ENCODE results near the gene CKMT1B.
A peak's percentile ranks its signal among the peaks of the same experiment; 100 is the strongest.
"Not testable (repeated sequence)": the region's sequence is repeated elsewhere in the genome, so short reads cannot be mapped to it uniquely, and the experiment has no call there.

The CKMT1B gene

DNA sequence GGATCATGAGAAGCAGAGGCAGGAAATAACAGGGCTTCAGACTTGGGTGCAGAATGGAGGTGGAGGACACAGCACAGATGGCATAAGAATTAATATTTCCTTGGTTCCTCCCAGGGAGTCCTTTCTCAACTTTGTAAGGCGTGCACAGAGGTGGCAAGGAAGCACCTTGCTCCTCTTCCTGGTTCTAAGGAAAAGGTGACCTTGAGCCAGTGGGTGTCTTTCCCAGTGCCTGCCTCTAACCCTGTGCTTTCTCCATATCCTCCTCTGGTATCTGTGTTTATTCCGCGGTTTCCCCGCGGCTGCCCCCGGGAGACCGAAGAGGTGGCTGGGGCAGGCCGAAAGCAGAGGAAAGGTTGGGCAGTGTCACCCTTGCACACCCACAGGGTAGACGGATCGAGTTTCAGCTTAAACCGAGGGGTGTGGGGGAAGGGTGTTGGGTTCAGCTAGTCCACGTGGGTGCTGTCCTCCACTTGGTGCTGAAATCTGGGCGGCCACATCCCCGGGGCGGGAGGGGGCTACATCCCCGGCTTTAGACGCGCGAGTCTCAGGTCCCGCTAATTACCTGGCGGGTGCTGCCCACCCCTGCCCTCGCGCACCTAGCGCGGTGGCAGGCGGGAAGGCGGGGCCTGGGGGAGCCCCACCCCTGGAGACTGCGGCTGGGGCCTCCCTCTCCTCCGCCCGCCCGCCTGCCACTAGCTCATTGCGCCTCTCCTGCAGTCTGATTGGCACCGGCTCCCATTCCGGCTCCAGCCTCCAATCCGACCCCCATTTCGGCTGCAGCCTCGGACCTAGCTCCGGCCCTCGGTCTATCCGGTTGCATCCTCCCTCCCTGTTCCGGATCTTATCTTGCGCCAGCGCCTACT is at the start of gene CKMT1B:
Gene CKMT1B (plus strand): TSS at position 700 of the 863 bp plus-strand sequence. CDS start 192 bp downstream, outside the sequence.
- DNase-seq = not testable (repeated sequence)

DNA sequence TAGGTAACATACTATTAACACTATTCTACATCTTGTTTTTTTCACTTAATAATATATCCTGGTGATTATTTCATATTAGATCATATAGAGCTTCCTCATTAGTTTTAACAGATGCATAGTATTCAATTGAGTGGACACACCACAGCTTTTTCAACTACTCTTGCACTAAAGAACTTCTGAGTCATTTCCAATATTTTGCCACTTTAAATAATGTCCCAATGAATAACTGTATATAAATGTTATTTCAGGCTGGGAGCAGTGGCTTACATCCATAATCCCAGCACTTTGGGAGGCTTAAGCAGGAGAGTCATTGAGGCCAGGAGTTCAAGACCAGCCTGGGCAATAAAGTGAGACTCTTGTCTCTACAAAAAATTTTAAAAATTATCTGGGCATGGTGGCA is 49.6 kb upstream of the CKMT1B start:
- no peak for DNase-seq

DNA sequence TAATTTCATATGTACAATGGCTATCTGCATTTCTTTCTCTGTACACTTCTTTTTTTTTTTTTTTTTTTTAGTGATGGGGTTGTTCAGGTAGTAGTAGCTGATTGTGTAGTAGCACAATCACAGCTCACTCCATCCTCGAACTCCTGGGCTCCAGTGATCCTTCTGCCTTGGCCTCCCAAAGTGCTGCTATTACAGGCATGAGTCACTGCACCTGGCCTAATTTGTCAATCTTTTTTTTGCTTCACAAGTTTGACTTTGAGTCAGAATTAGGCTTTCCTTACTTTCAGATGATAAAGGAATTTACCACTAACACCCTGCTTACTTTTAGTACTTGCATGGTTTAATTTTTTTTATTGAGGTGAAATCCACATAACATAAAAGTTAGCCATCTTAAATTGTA is 48.4 kb upstream of the CKMT1B start:
- DNase-seq = no peak

DNA sequence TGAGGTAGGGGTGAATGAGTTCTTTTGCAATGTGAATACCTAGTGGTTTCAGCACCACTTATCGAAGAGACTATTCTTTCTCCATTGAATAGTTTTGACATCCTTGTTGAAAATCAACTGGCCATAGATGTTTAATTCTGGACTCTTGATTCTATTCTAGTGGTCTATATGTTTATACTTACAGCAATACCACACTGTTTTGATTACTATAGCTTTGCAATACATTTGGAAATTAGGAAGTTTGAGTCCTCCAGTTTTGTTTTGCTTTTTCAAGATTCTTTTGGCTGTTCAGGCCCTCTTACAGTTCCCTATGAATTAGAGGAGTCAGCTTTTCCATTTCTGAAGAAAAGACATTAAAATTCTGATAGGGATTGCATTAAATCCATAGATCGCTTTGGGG is 46.3 kb upstream of the CKMT1B start:
- no peak for DNase-seq

DNA sequence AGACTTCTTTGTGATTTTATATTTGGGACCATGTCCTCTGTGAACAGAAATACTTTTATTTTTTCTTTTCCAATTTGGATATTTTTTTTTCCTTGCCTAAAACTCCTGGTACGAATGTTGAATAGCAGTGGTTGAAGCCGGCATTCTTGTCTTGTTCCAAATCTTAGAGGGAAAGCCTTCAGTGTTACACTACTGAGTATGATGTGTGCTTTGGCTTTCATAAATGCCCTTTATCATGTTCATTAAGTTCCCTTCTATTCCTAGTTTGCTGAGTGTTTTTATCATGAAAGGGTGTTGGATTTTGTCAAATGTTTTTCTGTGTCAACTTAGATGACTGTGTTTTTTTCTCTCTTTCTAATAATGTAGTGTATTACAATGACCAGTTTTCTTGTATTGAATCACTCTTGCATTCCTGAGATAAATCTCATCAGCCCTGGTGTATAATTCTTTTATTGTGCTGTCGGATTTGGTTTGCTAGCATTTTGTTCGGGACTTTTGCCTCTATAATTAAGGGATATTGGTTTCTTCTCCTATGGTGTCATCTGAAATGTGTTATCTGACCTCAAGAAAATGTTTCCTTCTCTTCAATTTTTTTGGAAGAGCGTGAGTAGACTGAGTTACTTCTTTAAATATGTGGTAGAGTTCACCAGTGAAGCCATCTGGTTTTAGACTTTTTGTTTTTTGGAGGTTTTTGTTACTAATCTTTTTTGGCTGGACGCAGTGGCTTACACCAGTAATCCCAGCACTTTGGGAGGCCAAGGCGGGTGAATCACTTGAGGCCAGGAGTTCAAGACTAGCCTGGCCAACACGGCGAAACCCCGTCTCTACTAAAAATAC is 43.1 kb upstream of the CKMT1B start:
- DNase-seq = no peak

DNA sequence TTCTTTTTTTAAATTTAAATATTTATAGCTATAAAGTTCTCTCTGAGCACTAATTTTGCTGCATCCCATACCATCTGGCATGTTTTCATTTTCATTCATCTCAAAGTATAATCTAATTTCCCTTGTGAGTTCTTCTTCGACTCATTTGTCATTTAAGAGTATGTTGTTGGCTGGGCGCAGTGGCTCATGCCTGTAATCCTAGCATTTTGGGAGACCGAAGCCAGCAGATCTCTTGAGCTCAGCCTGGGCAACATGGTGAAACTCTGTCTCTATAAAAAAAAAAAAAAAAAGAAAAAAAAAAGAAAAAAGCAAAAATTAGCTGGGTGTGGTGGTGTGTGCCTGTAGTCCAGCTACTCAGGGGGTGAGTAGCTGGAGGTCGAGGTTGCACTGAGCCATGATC is 41.6 kb upstream of the CKMT1B start:
- no peak for DNase-seq

DNA sequence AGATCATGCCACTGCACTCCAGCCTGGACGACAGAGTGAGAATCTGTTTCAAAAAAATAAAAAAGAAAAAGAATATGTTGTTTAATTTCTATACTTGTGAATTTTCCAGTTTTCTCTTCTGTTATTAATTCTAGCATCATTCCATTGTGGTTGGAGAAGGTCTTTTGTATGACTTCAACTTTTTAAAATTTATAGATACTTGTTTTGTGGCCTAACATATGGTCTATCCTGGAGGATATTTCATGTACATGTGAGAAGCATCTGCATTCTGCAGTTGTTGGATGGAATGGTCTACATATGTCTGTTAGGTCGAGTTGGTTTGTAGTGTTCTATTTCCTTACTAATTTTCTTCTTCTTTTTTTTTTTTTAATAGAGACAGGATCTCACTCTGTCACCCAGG is 40.8 kb upstream of the CKMT1B start:
- no peak for DNase-seq

DNA sequence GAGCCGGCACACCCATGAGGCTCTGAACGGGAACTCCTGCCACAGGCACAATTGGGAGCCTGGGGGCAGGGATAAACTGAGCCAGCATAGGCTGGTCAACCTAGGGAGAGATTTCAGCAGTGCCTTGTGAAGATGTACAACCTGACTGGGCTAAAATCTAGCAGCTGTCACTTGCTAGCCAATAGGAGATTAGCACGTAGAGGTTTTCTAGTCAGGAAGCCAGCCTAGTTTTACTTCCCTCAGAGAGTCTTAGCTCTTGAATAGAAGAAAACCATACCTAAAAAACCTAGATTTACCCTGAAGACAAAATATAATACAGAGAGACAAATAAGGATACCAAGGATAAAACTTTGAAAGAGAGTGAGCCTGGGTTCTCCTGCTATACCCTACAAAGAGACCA is 31.1 kb upstream of the CKMT1B start:
- not testable (repeated sequence) for DNase-seq

DNA sequence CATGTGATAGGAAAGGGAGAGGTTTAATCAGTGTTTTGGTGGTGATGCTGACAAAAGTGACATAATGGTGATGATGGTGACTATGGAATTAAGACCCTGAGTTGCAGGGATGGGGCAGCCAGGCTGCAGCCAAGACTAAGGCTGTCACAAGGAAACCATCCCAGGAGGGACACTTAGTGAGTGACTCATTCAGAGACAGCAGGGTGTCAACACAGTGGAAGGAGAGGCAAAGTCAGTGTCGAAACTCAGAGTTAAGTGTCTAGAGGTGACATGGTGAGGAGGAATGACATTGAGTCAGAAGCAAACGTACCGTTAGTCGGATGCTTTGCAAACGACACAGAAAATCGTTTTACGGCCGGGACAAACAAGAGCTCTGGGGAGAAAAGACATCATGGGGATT is 30.0 kb upstream of the CKMT1B start:
- not testable (repeated sequence) for DNase-seq

DNA sequence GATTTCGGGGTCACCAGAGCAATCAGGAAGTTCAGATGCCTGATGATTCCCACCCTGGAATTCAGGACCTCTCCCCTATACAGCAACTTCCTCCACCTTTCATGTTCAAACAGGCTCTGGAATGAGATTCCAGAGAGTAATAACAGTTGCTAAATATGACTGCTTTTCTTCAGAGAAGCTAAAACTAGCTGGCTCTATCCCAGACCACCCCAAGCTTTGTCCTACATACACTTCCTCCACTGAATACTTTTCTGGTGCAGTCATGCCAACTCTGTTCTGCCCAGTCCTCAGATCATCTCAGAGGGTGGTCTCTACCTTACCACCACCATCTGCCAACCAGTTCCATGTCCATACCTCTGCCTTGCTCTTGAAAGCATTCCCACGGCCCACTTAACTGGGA is 27.2 kb upstream of the CKMT1B start:
- not testable (repeated sequence) for DNase-seq

DNA sequence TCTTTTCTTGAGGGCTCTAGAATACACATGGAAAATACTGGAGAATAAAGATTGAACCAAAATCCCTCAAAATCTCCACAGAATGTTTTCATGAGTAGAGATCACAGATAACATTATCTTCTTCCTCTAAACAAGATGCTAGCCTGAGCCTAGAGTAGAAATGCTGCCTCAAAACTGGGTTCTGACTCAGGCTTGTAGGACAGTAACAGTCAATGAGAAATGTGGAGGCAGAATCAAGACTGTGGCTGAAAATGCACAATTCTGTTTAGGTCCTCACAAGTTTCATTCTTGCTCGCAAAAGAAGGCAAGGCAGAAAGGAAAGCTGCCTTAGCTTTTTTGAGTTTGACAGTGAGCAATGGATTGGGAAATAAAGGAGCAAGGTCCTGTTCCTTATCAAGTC is 19.2 kb upstream of the CKMT1B start:
- not testable (repeated sequence) for DNase-seq

DNA sequence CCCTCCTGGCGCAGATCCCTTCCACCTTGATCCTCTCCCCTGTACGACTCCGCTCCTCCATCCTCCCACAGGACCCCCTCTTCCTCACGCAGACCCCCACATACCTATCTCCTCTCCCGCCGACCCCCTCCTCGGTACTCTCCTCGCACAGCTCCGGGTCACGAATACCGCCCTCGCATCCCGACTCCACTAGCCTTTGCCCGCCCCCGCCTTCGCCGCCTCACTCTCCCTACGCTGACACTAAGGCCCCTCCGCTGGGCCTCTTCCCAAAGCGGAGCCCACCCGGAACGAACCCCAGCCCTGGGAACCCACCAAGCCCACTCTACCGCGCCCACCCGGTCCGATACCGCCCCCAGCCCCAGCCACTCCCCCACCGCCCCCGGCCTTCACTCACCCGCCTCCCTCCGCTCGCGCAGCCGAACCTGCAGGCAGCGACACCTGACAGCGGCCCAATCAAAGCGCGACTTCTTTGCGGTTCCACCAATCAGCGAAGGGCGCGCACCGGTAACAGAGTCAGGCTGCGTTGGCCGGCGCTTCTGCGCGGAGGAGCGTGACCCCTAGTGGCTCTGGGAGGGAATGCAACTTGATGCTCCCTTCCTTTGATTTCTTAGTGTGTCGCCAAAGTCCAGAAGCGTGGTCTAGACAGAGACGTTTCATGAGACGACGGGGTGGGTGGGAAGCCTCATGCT is 3.9 kb upstream of the CKMT1B start, which contains the start of gene PPIP5K1:
Gene PPIP5K1 (minus strand): TSS at position 431 of the 689 bp plus-strand sequence. CDS start 5,704 bp downstream, outside the sequence.
- DNase-seq = not testable (repeated sequence)

DNA sequence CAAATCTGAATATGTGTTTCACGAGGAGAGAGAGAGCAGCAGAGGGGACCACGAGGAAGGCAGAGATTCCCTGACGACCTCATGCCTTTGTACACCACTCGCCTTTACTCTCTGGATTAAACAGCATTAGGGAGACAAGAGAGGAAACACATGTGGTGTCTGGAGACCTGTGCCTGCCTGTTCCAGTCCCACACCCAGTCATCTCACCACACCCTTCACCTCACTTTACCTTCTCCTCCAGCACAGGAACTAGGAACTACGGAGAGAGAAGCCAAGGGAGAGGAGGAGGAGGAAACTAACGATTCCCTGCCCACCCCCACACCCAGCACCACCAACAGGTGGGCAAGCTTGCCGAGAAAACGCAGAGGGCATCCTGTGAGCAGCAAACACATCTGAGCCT is 986 bp upstream of the CKMT1B start:
- not testable (repeated sequence) for DNase-seq

DNA sequence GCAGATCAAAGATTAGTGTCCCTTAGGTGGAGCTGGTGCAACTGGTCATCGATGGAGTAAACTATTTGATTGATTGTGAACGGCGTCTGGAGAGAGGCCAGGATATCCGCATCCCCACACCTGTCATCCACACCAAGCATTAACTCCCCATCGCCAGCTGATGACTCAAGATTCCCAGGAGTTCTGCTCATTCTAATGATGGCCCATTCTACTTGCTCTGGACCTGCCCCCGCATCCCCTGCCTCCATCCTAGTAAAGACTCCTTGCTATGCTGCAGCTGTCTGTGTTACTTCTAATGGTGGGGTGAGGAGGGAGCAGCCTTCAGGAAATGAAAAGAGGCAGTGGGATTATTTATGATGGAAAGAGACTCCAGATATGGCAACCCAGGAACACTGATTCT is 5.3 kb downstream of the CKMT1B start:
- DNase-seq = not testable (repeated sequence)

DNA sequence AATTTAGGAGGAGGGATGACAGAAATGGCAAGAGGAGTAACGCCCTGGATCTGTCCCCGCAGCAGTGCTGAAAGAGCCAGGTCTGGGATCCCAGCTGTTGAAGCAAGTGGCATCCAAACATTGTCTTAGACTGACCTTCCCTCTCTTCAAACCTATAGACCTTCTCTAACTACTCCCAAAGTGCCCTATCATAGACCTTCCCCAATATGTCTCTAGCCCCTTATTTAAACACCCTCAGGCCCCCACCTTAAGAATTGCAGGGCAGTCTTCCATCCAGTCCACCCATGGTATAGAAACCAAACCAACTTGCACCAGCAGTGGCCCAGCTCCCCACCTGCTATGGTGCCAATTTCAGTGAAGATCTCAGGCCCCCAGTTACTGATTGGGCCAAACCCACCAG is 6.4 kb downstream of the CKMT1B start:
- DNase-seq = not testable (repeated sequence)

DNA sequence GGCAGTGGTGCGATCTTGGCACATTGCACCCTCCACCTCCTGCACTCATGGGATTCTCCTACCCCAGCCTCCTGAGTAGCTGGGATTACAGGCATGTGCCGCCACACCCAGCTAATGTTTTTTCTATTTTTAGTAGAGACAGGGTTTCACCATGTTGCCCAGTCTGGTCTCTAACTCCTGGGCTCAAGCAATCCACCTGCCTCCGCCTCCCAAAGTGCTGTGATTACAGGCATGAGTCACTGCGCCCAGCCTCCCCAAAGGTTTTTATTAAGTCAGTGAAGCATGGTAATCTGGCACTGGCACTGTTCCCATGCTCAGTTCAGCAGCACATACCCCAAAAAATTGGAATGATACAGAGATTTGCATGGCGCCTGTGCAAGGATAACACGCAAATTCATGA is 8.4 kb downstream of the CKMT1B start:
- DNase-seq = peak; percentile 2 to 21 (median 8)

DNA sequence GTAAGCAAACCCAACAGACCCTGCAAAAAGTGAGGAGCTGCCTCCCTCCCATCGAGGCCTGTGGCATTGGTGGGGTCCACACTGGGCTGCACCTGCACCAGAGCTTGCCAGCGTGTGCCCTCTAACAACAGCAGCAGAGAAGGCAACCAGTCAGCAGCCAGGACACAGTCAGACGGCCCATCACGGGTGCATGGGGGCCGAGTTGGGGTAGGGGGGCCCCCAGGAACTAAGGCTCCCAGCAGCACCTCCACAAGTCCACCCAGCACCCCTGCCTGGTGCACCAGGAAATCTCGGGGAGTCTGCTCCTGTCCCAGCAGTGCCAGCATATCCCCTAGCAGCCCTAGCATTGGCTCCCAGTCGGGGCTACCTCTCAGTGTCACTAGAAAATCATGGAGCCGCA is 23.9 kb downstream of the CKMT1B start:
- not testable (repeated sequence) for DNase-seq

DNA sequence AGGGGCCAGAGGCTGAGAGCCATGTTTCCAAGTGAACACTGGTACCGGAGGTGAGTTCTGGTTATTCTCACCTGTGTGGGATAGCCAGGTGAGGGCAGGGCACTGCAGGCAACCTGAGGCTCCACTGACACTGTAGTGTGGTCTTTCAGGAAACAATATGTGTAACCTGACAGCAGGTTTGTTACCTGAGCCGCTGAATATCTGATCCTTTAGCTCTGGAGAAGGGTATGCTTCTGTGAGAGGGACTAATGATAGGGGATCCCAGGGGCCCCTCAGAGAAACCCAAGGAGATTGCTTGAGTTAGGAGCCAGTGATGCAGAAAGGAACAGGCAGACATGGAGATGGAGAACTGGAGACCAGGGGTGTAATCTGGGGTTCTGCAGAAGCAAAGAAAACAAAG is 24.9 kb downstream of the CKMT1B start, which contains the start of gene STRC:
Gene STRC (minus strand): TSS at position 101 of the 400 bp plus-strand sequence. CDS start 78 bp downstream, at position 23.
- DNase-seq = not testable (repeated sequence)

DNA sequence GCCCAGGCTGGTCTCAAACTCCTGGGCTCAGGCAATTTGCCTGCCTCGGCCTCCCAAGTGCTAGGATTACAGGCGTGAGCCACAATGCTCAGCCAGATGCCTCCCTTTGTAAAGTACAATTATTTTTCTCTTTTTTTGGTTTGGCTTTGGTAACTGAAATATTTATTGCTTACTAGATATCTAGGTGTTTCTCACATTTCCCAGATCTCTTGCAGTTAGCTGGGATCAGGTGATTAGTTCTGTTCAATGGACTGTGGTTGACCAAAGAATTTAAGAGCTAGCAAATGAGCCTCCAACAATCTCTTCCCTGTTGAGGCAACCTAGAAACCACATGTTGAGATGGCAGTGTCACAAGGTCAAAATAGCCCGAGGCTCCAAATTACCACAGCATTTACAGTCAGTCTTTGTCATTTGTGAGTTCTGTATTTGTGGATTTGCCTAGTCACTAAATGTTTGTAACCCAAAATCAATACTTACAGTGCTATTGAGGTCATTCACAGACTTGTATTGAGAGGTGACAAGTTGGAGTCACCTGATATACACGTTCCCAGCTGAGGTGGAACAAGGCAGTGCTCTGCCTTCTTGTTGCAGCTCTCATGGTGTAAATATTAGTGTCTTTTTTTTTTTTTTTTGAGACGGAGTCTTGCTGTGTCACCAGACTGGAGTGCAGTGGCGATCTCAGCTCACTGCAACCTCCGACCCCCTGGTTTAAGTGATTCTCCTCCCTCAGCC is 28.4 kb downstream of the CKMT1B start:
- peak in 1 of 3 experiments; percentile 1 for DNase-seq

DNA sequence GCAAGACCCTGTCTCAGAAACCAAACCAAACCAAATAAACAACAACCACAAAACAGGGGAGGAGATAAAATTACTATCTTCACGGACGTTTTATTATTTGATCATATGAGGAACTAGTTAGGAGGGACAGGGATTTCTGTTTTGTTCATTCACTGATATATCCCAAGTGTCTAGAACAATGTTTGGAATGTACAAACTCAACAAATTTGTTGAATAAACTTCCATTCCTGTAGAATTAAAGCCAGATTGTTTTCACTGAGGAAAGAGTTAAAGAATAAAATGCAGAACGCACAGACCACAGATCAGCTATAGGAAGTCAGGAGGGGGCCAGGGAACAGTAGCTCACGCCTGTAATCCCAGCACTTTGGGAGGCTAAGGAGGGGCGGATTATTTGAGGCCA is 31.3 kb downstream of the CKMT1B start:
- DNase-seq = no peak

DNA sequence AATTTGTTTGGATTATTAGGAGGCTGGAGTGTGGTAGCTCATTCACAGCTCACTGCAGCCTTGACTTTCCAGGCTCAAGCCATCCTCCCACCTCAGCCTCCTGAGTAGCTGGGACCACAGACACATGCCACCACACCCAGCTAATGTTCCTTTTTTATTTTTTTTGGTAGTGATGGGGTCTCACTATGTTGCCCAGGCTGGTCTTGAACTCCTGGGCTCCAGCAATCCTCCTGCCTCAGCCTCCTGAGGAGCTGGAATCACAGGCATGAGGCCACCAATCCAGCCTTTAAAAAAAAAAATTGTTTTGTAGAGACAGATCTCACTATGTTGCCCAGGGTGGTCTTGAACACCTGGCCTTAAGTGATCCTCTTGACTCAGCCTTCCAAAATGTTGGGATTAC is 33.1 kb downstream of the CKMT1B start:
- not testable (repeated sequence) for DNase-seq

Data from NCI-H1417 (cell line).